GM21619 (cell line): ENCODE data around the gene DIP2C.

Experiments
- ATAC-seq: cut with Tn5 transposase; IDR thresholded peaks from one replicate; pipeline ENCODE4 v1.9.1; 2021; ENCODE audit not compliant: unreplicated experiment

The DIP2C gene

DNA sequence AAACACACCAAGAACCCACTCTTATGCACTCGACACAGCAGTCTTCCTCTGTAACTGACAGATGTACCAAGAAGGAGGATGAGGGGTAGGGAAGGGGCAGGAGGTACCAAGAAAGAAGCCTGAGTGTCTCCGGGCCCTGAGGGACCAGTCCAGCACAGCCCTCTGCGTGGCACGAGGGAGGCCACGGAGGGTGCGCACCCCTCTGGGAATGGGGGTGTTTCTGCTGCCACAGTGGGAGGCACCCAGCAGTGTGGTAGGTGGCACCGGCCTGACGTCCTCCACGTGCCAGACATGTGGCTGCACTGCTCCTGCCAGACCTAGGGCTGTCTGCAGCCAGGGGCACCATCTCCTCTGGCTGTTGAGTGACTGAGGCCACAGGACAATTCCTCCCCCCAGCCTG is 399.9 kb downstream of the DIP2C start:
- ATAC-seq = no peak

GRCh38 chr10:288316-289200 is 400.9 kb downstream of the DIP2C start:
- ATAC-seq = no peak

DNA sequence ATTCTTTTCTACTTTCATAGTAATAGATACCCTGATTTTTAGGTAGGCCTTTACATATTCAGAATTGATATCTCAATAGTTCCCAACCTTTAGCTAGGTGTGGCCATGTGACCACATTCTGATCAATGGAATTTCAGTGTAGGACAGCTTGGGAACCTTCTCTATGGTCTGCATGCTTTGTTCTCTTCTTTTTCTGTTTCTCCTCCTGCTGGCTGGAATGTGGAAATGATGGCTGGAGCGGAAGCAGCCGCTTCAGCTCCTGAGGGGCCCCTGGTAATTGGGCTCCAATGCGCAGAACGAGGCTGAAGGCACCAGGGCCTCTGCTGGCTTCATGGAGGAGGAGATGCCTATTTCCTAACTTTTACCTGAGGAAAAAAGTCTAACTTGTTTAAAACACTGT is 401.7 kb downstream of the DIP2C start:
- ATAC-seq = no peak

DNA sequence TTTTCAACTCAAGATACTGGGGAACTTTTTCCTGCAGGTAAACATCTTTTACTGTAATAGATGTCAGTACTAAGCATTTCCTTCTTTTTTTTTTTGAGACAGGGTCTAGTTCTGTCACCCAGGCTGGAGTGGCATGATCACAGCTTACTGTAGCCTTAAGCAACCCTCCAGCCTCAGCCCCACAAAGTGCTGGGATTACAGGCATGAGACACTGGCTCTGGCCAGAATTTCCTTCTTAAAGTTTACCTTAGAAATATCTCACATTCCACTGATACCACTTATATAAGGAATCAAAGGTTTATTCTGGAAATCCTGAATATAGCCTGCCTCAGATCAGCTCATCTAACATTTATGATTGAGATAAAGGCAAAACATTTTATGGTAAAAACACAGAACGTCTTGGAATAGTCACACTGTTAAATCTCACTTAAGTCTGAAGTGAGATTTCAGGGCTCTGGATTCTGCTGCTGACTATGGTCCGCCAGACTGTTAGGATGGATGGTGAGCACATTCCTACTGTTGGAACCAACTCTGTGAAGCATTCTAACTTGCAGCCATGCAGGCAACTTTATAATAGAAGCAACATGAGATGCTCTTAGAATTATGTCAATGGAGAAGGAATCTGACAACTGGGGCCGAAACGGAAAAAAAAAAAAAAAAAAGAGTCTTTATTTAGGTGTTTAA is 402.3 kb downstream of the DIP2C start:
- ATAC-seq = no peak

- ATAC-seq = no peak
These were observed 404.3 kb downstream of the DIP2C start for GRCh38 chr10:285216-285615.

DNA sequence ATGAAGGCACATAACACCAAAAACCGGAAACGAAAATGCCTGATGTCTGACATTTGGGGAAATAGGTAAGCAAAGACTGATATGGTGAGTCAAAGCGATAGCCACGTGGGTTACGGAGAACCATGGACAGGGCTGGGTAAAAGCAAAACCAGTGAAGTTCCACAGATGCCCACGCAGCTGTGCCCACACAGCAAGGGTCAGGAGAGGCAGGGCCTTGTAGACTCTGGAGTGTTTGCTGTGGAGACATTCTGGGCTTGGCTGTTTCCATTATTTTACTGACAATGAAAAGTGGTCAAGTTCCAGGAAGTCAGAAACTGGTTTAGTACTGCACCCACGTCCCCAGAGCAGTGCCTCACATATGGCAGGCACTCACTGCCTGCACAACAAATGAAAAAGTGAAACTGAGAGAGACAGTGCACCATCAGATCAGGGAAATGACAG is 405.5 kb downstream of the DIP2C start:
- ATAC-seq = peak; percentile 84

- no peak for ATAC-seq
These were observed 406.4 kb downstream of the DIP2C start for GRCh38 chr10:283140-283479.

DNA sequence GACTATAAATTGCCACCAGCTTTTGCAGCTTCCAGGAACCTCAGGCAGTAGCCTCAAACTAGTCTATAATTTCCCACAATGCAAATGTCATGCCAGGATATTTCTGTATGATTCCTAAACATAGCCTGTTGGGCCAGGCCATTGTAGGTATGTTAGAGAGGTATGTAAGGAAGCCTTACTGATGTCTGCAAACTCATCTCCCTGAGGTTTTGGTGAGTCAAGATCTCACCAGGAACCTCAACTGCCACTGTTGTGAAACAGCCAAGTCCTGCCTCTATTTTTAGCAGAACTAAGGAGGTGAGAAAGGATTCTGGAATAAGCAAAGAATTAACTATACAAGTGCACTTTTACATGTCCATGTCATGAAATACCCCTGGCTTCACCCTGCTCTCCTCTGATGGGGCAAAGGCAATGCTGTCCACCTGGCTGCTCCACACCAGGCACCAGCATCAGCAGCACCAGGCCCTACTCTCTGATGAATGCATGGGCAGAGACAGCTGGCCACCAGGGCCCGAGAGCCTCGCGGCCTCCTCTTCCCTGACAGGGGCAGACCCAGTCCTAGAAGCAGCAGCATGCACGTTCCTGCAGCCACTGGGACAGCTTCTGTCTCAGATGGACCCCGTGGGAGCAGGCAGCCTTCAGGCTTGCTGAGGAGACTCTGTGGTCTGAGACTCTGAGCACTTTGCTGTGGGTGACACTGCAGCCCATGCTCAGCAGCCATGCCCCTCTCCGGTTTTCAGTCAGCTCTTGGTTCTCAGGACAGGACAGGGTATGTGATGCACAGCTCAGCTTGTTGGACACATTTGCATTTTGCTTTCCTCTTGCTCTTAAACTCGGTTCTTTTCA is 407.0 kb downstream of the DIP2C start:
- ATAC-seq = no peak

GRCh38 chr10:279655-280054 is 409.8 kb downstream of the DIP2C start:
- ATAC-seq = no peak

- ATAC-seq = no peak
These were observed 410.2 kb downstream of the DIP2C start for GRCh38 chr10:279232-279631.

DNA sequence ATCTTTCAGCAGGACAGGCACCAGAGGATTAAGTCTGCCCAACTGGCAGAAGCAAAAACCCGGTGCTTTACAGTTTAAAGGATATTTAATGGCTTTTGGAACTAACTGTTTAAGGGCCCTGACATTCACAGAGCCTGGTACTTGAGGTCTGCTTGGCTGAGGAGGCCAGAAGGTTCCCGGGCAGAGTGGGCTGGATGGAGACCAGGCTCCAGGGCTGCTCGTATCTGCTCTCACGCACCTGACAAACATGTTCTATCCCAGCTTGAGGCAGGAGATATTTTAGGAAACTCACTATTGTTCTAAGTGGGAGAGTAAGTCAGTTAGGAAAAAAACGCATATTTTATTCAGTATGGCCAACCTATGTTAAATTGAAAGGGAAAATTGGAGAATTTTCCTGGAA is 410.8 kb downstream of the DIP2C start:
- no peak for ATAC-seq

DNA sequence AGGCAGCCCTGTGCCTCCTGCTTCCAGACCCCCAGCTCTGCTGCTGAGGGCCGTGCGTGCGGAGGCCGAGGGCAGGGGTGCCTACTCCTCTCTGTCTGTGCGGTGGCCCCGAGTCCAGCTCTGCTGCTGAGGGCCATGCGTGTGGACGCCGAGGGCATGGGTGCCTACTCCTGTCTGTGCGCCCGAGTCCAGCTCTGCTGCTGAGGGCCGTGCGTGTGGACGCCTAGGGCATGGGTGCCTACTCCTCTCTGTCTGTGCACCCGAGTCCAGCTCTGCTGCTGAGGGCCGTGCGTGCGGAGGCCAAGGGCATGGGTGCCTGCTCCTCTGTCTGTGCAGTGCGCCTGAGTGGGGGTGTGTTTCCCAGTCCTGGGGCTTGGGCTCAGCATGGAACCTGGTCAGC is 411.5 kb downstream of the DIP2C start:
- ATAC-seq = no peak

GRCh38 chr10:275680-276079 is 413.8 kb downstream of the DIP2C start:
- ATAC-seq = no peak

GRCh38 chr10:274866-275265 is 414.6 kb downstream of the DIP2C start:
- no peak for ATAC-seq

DNA sequence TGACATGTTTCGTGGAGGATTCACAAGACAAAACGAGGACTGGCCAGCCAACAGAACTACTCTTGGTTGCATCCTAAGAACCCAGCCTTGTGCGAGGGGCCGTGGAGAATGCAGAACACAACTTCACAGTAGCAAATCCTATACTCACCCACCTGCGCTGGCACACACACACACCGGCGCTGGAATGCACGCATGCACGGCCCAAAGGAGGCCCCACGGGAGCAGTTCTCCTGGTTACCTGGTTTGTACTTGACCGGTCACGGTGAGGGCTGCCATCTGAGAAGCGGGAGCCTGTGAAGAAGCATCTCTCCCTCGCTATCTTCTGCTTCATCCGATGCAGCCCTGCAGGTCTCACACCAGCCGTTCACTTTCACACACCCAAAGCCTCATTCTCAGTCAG is 416.4 kb downstream of the DIP2C start:
- ATAC-seq = no peak

GRCh38 chr10:271722-272121 is 417.7 kb downstream of the DIP2C start:
- ATAC-seq = no peak

- ATAC-seq = no peak
These were observed 418.3 kb downstream of the DIP2C start for GRCh38 chr10:271201-271600.

- no peak for ATAC-seq
These were observed 419.9 kb downstream of the DIP2C start for GRCh38 chr10:269440-270074.

- ATAC-seq = no peak
These were observed 421.8 kb downstream of the DIP2C start for GRCh38 chr10:267705-268104.

- ATAC-seq = no peak
These were observed 422.5 kb downstream of the DIP2C start for GRCh38 chr10:266974-267425.
